K562 (cell line): Measurements from ENCODE around the gene ANO9. TPM values are rescaled to one million over a fixed set of nuclear protein-coding genes. Genes with fewer than 3 reads are reported as not detected.

Experiments used
- ATAC-seq: fragments of 200-7000 bp; cut with Tn5 transposase; 3 replicates; pipeline ENCODE4 v1.9.1; 2020; ENCODE audit warnings: moderate library complexity
- BruUV-seq: library from RNA; stranded (reverse); fragments of 400-500 nt; replicated peaks from 2 replicates; lab custom pipeline; 2021; lab: Mats Ljungman, UMichigan
- CTCF ChIA-PET: fragments of 300-600 bp; formaldehyde crosslinking; extraction: SDS; loops from one replicate; lab custom pipeline; 2021; ENCODE audit warnings: low intra/inter-chr PET ratio; lab: Yijun Ruan, JAX
- POLR2A ChIA-PET: fragments of 300-600, 350-650 bp; sonication (Branson Sonifier 250); formaldehyde crosslinking; extraction: SDS; loops from one replicate; lab custom pipeline; 2021; ENCODE audit warnings: antibody characterized with exemption, inconsistent platforms; lab: Yijun Ruan, JAX
- DNase-seq, 4 experiments: peaks; one replicate each; pipeline versions ENCODE4 v3.0.0 to v3.0.0-alpha.2; 2011 to 2018; ENCODE audit warnings: low spot score in 3 of 4, mixed read lengths in 3 of 4; ENCODE audit errors: extremely low read depth in 1 of 4
- FAIRE-seq: peaks from 2 replicates; lab custom pipeline; 2011; peaks lifted over from hg19 to GRCh38; lab: Jason Lieb, UNC
- H2AFZ ChIP-seq: 2 replicates; pipeline ENCODE4 v1.6.0; 2011; ENCODE audit warnings: low read depth, low read length, control low read depth, inconsistent platforms
- H3K27ac ChIP-seq: fragments of 200-600 bp; 3 replicates; pipeline ENCODE4 v1.8.0; 2011; ENCODE audit warnings: low read depth, mild to moderate bottlenecking, control low read depth, inconsistent platforms, low read length, moderate library complexity, mixed read lengths; ENCODE audit errors: extremely low read depth
- H3K27me3 ChIP-seq, 2 experiments: fragments of 300-600 bp in 1 of 2; 2 replicates in 1 of 2; 3 replicates in 1 of 2; pipeline versions ENCODE4 v1.6.0 to v1.8.0; 2011; ENCODE audit warnings: inconsistent platforms in 2 of 2, low read length in 2 of 2, mild to moderate bottlenecking in 1 of 2, mixed read lengths in 1 of 2, moderate library complexity in 1 of 2; ENCODE audit not compliant: control insufficient read depth in 2 of 2, insufficient read depth in 2 of 2
- H3K36me3 ChIP-seq: fragments of 300-600 bp; 3 replicates; pipeline ENCODE4 v1.8.0; 2011; ENCODE audit warnings: mild to moderate bottlenecking, low read length, inconsistent platforms; ENCODE audit not compliant: control insufficient read depth, insufficient read depth
- H3K4me1 ChIP-seq, 2 experiments: fragments of 200-600 bp in 1 of 2; replicated peaks in 1 of 2; 2 replicates in 1 of 2; 3 replicates in 1 of 2; pipeline versions ENCODE4 v1.5.1 to v1.8.0; 2011; ENCODE audit warnings: inconsistent platforms in 2 of 2, low read length in 2 of 2, mild to moderate bottlenecking in 1 of 2, mixed read lengths in 1 of 2, moderate library complexity in 1 of 2; ENCODE audit not compliant: control insufficient read depth in 2 of 2, insufficient read depth in 2 of 2
- H3K4me2 ChIP-seq: 2 replicates; pipeline ENCODE4 v1.6.1; 2011; ENCODE audit warnings: low read length, control low read depth, inconsistent platforms, mixed read lengths; ENCODE audit not compliant: insufficient read depth
- H3K4me3 ChIP-seq: fragments of 200-600 bp; sonication (generic), shearing (Covaris generic); 2 replicates; pipeline ENCODE4 v1.5.1; 2016; ENCODE audit warnings: control low read depth, inconsistent platforms
- H3K79me2 ChIP-seq: fragments of 200-600 bp; 3 replicates; pipeline ENCODE4 v1.8.0; 2011; ENCODE audit warnings: low read length, inconsistent platforms; ENCODE audit not compliant: control insufficient read depth, insufficient read depth
- H3K9ac ChIP-seq, 2 experiments: 2 replicates each; pipeline versions ENCODE4 v1.6.0 to v1.6.1; 2011; ENCODE audit warnings: low read depth in 2 of 2, low read length in 2 of 2, control low read depth in 1 of 2, inconsistent platforms in 1 of 2, mild to moderate bottlenecking in 1 of 2, mixed read lengths in 1 of 2; ENCODE audit not compliant: insufficient read depth in 1 of 2
- H3K9me1 ChIP-seq: one replicate; pipeline ENCODE4 v1.6.0; 2011; ENCODE audit warnings: inconsistent platforms, mild to moderate bottlenecking, low read length, moderate library complexity; ENCODE audit not compliant: control insufficient read depth, insufficient read depth
- H3K9me3 ChIP-seq: replicated peaks from 2 replicates; pipeline ENCODE4 v1.5.1; 2011; ENCODE audit warnings: low read depth, low read length, inconsistent platforms; ENCODE audit not compliant: control insufficient read depth, insufficient read depth
- H4K20me1 ChIP-seq: replicated peaks from 2 replicates; pipeline ENCODE4 v1.6.1; 2011; ENCODE audit warnings: low read length, inconsistent platforms, mixed read lengths; ENCODE audit not compliant: control insufficient read depth, insufficient read depth
- CHD2 ChIP-seq: IDR thresholded peaks from 2 replicates; pipeline ENCODE4 v1.6.1; 2011; ENCODE audit warnings: low read depth, low read length
- GTF2E2 ChIP-seq: fragments of 200-800 bp; sonication (Bioruptor generic); IDR thresholded peaks from 2 replicates; pipeline ENCODE4 v1.6.1; 2016; ENCODE audit warnings: missing genetic modification characterization, missing compliant biosample characterization
- HES1 ChIP-seq: fragments of 450-650 bp; IDR thresholded peaks from 2 replicates; pipeline ENCODE4 v1.6.1; 2016; ENCODE audit warnings: low read depth, mild to moderate bottlenecking, moderate library complexity
- HMGN3 ChIP-seq: IDR thresholded peaks from 2 replicates; pipeline ENCODE4 v1.6.1; 2011; ENCODE audit warnings: borderline replicate concordance, low read depth, mild to moderate bottlenecking, mixed read lengths, low read length; ENCODE audit not compliant: insufficient read length; ENCODE audit errors: extremely low read depth
- HNRNPLL ChIP-seq: fragments of 200-400 bp; formaldehyde crosslinking; IDR thresholded peaks from 2 replicates; pipeline ENCODE4 v1.6.1; 2017; ENCODE audit warnings: low read length, low read depth, mild to moderate bottlenecking; ENCODE audit not compliant: poor library complexity, severe bottlenecking
- MEF2A ChIP-seq: IDR thresholded peaks from 2 replicates; pipeline ENCODE4 v1.6.1; 2011; ENCODE audit warnings: low read depth, mild to moderate bottlenecking, low read length, moderate library complexity; ENCODE audit not compliant: control insufficient read depth
- MXI1 ChIP-seq: IDR thresholded peaks from 2 replicates; pipeline ENCODE4 v1.6.1; 2011; ENCODE audit warnings: low read depth, mild to moderate bottlenecking, improper control_type of control experiment, low read length
- POLR2A ChIP-seq: fragments of 450-650 bp; conservative IDR thresholded peaks from 2 replicates; pipeline ENCODE4 v1.6.1; 2016
- PRPF4 ChIP-seq: fragments of 200-400 bp; formaldehyde crosslinking; IDR thresholded peaks from one replicate; pipeline ENCODE4 v1.6.1; 2017; ENCODE audit warnings: low read length, low read depth, mild to moderate bottlenecking; ENCODE audit not compliant: insufficient read depth, poor library complexity, severe bottlenecking
- TBL1XR1 ChIP-seq, 2 experiments: IDR thresholded peaks; 2 replicates each; pipeline ENCODE4 v1.6.1; 2012; ENCODE audit warnings: improper control_type of control experiment in 2 of 2, low read length in 2 of 2, mild to moderate bottlenecking in 1 of 2
- TEAD1 ChIP-seq, 2 experiments: fragments of 450-650 bp in 1 of 2; sonication (generic) in 1 of 2; formaldehyde crosslinking; IDR thresholded peaks; 2 replicates each; pipeline versions ENCODE4 v1.4.0 to v1.8.0; 2020 to 2022; ENCODE audit warnings: mild to moderate bottlenecking in 2 of 2, missing genetic modification reagents in 1 of 2
- ZNF121 ChIP-seq: sonication (generic); formaldehyde crosslinking; conservative IDR thresholded peaks from 2 replicates; pipeline ENCODE4 v1.8.0; 2022; ENCODE audit warnings: missing genetic modification reagents
- ZNF263 ChIP-seq: sonication (generic); formaldehyde crosslinking; IDR thresholded peaks from 2 replicates; pipeline ENCODE4 v1.8.0; 2022; ENCODE audit warnings: mild to moderate bottlenecking, missing genetic modification reagents, borderline replicate concordance
- WGBS: fragments of 100-300 bp; shearing (Covaris generic); methylation state at CpG from one replicate; pipeline ENCODE4 v1.1.6; 2016; ENCODE audit warnings: low coverage, mixed read lengths; ENCODE audit not compliant: insufficient coverage; ENCODE audit errors: missing lambda C conversion rate; 5-methylcytosine and 5-hydroxymethylcytosine counted together
- in situ Hi-C: fragments of 300-500 bp; cut with MboI; formaldehyde crosslinking; loops from 4 replicates; pipeline ENCODE4 v1.15.0; 2018; ENCODE audit warnings: inconsistent platforms, mixed read lengths
- intact Hi-C: fragments of 100-400 bp; cut with micrococcal nuclease; formaldehyde crosslinking; loops from 2 replicates; pipeline ENCODE4 v1.14.2; 2022
- polyA plus RNA-seq, 8 experiments: library from polyadenylated mRNA; depleted of rRNA in 4 of 8; stranded (reverse) in 5 of 8; unstranded in 3 of 8; fragments of >200 nt; fragmentation: Nextera tagmentation in 2 of 8; fragmentation: Illumina TruSeq in 1 of 8; extraction: Ambion mirVana in 2 of 8; extraction: Trizol in 1 of 8; gene quantifications; 2 replicates each; pipeline versions ENCODE4 v1.2.1 to v1.2.3, GENCODE V29; 2011 to 2014; ENCODE audit warnings: inconsistent platforms in 1 of 8, missing spikeins in 1 of 8
- total RNA-seq, 7 experiments: library from RNA; depleted of rRNA in 6 of 7; stranded (reverse); fragments of >200 nt in 6 of 7; fragmentation: Illumina TruSeq in 2 of 7; extraction: Trizol in 2 of 7; gene quantifications; 2 replicates each; pipeline versions ENCODE4 v1.2.1 to v1.2.3, GENCODE V29; 2011 to 2021; ENCODE audit warnings: low replicate concordance in 1 of 7
- TF ChIP-seq, protein P1 (sequence below): fragments of 250-450 bp; sonication (Bioruptor Pico); IDR thresholded peaks from 2 replicates; pipeline ENCODE4 v1.4.0; 2020

The ANO9 gene
- total and polyA plus RNA-seq, 9 of the 15 experiments (the other 6 are each of a cell fraction or from before 2014, with no cell fraction given) = 0.20 to 14.5 (median 4.5) TPM

- Histone ChIP-seq H4K20me1 (no peaks in the 10 kb centered on the region), H3K9me3 (no peaks in the 10 kb centered on the region), H3K4me1 (peaks cover 27 to 75% of the 10 kb centered on the region in 2 experiments; a peak in 4 of 5 replicates), H3K9ac (peak within 1 kb of the TSS; percentile 93 to 100), H3K36me3 (peaks cover 39% of the 10 kb centered on the region; the same call in 2 of the 3 replicates), H3K27me3 (no peaks in the 10 kb centered on the region), H3K27ac (peak within 1 kb of the TSS; percentile 92), H3K9me1 (no peaks in the 10 kb centered on the region), H2AFZ (peak within 1 kb of the TSS; percentile 90), H3K4me2 (peak within 1 kb of the TSS; percentile 82), H3K79me2 (peaks cover 67% of the 10 kb centered on the region), H3K4me3 (peak within 1 kb of the TSS; percentile 99)
- ChIA-PET CTCF (no interaction called here), POLR2A (interaction anchor here (0.6 to 2.0 kb wide), 9 partner anchors 9 to 195 kb away, joined by 3 to 16 read pairs (median 4); partner anchors contain the start of gene ANO9)
- FAIRE-seq (peak; percentile 99), ATAC-seq (peak; percentile 89), DNase-seq (peak; percentile 81 to 98 (median 86))
- in situ Hi-C loops = loop anchor here (5.0 kb wide), 1 partner anchor 52 kb away; no protein-coding TSS in a partner anchor
- BruUV-seq = no TSS peak
- intact Hi-C loops = loop anchor here (2.0 to 5.0 kb wide), 3 partner anchors 43 to 58 kb away; partner anchors contain the start of genes PKP3 and RNH1
- under 1% methylated on average over 64 of the region's 108 CpGs for WGBS
- TF ChIP-seq MEF2A = no peak
- TF ChIP-seq, protein P1, sequence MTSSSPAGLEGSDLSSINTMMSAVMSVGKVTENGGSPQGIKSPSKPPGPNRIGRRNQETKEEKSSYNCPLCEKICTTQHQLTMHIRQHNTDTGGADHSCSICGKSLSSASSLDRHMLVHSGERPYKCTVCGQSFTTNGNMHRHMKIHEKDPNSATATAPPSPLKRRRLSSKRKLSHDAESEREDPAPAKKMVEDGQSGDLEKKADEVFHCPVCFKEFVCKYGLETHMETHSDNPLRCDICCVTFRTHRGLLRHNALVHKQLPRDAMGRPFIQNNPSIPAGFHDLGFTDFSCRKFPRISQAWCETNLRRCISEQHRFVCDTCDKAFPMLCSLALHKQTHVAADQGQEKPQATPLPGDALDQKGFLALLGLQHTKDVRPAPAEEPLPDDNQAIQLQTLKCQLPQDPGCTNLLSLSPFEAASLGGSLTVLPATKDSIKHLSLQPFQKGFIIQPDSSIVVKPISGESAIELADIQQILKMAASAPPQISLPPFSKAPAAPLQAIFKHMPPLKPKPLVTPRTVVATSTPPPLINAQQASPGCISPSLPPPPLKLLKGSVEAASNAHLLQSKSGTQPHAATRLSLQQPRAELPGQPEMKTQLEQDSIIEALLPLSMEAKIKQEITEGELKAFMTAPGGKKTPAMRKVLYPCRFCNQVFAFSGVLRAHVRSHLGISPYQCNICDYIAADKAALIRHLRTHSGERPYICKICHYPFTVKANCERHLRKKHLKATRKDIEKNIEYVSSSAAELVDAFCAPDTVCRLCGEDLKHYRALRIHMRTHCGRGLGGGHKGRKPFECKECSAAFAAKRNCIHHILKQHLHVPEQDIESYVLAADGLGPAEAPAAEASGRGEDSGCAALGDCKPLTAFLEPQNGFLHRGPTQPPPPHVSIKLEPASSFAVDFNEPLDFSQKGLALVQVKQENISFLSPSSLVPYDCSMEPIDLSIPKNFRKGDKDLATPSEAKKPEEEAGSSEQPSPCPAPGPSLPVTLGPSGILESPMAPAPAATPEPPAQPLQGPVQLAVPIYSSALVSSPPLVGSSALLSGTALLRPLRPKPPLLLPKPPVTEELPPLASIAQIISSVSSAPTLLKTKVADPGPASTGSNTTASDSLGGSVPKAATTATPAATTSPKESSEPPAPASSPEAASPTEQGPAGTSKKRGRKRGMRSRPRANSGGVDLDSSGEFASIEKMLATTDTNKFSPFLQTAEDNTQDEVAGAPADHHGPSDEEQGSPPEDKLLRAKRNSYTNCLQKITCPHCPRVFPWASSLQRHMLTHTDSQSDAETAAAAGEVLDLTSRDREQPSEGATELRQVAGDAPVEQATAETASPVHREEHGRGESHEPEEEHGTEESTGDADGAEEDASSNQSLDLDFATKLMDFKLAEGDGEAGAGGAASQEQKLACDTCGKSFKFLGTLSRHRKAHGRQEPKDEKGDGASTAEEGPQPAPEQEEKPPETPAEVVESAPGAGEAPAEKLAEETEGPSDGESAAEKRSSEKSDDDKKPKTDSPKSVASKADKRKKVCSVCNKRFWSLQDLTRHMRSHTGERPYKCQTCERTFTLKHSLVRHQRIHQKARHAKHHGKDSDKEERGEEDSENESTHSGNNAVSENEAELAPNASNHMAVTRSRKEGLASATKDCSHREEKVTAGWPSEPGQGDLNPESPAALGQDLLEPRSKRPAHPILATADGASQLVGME (CRISPR knock-in tag) = peak; percentile 54; the same call in 1 of the 2 replicates
- no peak for TF ChIP-seq ZNF121 (CRISPR knock-in tag)
- TF ChIP-seq MXI1 = 0 out of 2 replicates have a peak, but pooled peaks have one; percentile 57
- TF ChIP-seq POLR2A = peak; percentile 79
- TF ChIP-seq HES1 = no peak
- TF ChIP-seq HNRNPLL = peak; percentile 15
- TF ChIP-seq GTF2E2 (tag) = 0 out of 2 replicates have a peak, but pooled peaks have one; percentile 55
- 0 out of 2 replicates have a peak, but pooled peaks have one; percentile 63 for TF ChIP-seq ZNF263
- TF ChIP-seq TBL1XR1 (IDR thresholded peaks at IDR 0.05; ENCODE audit: low read length in 2 of 2) = no peak; a peak in 1 of 4 replicates
- no peak for TF ChIP-seq PRPF4
- TF ChIP-seq CHD2 = peak; percentile 37; the same call in 1 of the 2 replicates
- TF ChIP-seq HMGN3 = peak; percentile 65
- peak in 1 of 2 experiments; percentile 74; a peak in 2 of 4 replicates for TF ChIP-seq TEAD1 (CRISPR knock-in tag; IDR thresholded peaks at IDR 0.05)
Observed at GRCh38 chr11:449889-450808, 8.3 kb upstream of the ANO9 start, which contains the start of gene PTDSS2. PTDSS2 (plus strand) TSS chr11:450279; CDS start chr11:450456, 177 bp downstream.
